Neural cell (in vitro differentiated cells): ENCODE results near the gene CIRBP. TPM values are rescaled to one million over a fixed set of nuclear protein-coding genes. Genes with fewer than 3 reads are reported as not detected.

Experiments
- H2AFZ ChIP-seq: fragments of 200-600, 300-800 bp; sonication (generic), shearing (Covaris generic); 2 replicates; pipeline ENCODE4 v1.6.0; 2014; ENCODE audit warnings: low read depth, mild to moderate bottlenecking, antibody characterized with exemption, low read length, moderate library complexity
- H3F3A ChIP-seq: fragments of 200-600 bp; shearing (Covaris generic); 2 replicates; pipeline ENCODE4 v1.6.1; 2016; ENCODE audit warnings: mild to moderate bottlenecking, moderate library complexity, mixed read lengths, antibody characterized with exemption, low read length; ENCODE audit not compliant: insufficient read depth, poor library complexity, severe bottlenecking
- H3K27ac ChIP-seq: fragments of 200-600, 300-800 bp; sonication (generic), shearing (Covaris generic); 2 replicates; pipeline ENCODE4 v1.5.1; 2014; ENCODE audit warnings: mild to moderate bottlenecking, low read length, moderate library complexity
- H3K27me3 ChIP-seq: fragments of 300-800, 200-600 bp; sonication (generic), shearing (Covaris generic); 2 replicates; pipeline ENCODE4 v1.6.0; 2014; ENCODE audit warnings: mild to moderate bottlenecking, low read depth, low read length, moderate library complexity; ENCODE audit not compliant: insufficient read depth
- H3K36me3 ChIP-seq: fragments of 300-800, 200-600 bp; sonication (generic), shearing (Covaris generic); 2 replicates; pipeline ENCODE4 v1.5.1; 2014; ENCODE audit warnings: mild to moderate bottlenecking, antibody characterized with exemption, low read length, moderate library complexity; ENCODE audit not compliant: insufficient read depth
- H3K4me2 ChIP-seq: fragments of 300-800, 200-600 bp; sonication (generic), shearing (Covaris generic); 2 replicates; pipeline ENCODE4 v1.6.0; 2014; ENCODE audit warnings: mild to moderate bottlenecking, low read length
- H3K4me3 ChIP-seq: fragments of 300-800, 200-600 bp; sonication (generic), shearing (Covaris generic); 2 replicates; pipeline ENCODE4 v1.5.1; 2014; ENCODE audit warnings: mild to moderate bottlenecking, low read length, moderate library complexity
- H3K79me2 ChIP-seq: fragments of 200-600 bp; shearing (Covaris generic); replicated peaks from 2 replicates; pipeline ENCODE4 v1.6.0; 2014; ENCODE audit warnings: mild to moderate bottlenecking, low read length, moderate library complexity; ENCODE audit not compliant: insufficient read depth
- H3K9ac ChIP-seq: fragments of 300-800, 200-600 bp; sonication (generic), shearing (Covaris generic); 2 replicates; pipeline ENCODE4 v1.6.1; 2016; ENCODE audit warnings: mild to moderate bottlenecking, low read length, mixed read lengths
- H3K9me2 ChIP-seq: fragments of 200-600 bp; shearing (Covaris generic); 2 replicates; pipeline ENCODE4 v1.6.1; 2016; ENCODE audit warnings: mild to moderate bottlenecking, low read length, mixed read lengths; ENCODE audit not compliant: insufficient read depth
- H3K9me3 ChIP-seq: fragments of 200-600, 300-800 bp; sonication (generic), shearing (Covaris generic); 2 replicates; pipeline ENCODE4 v1.6.1; 2016; ENCODE audit warnings: mild to moderate bottlenecking, mixed run types, low read length, moderate library complexity, mixed read lengths
- H4K20me1 ChIP-seq: fragments of 200-600 bp; shearing (Covaris generic); 2 replicates; pipeline ENCODE4 v1.6.1; 2016; ENCODE audit warnings: mild to moderate bottlenecking, mixed run types; ENCODE audit not compliant: insufficient read depth
- CTCF ChIP-seq: fragments of 450-650 bp; IDR thresholded peaks from 2 replicates; pipeline ENCODE4 v1.5.1; 2014; ENCODE audit warnings: antibody characterized with exemption, mild to moderate bottlenecking, moderate library complexity; ENCODE audit not compliant: poor library complexity, severe bottlenecking
- EP300 ChIP-seq: fragments of 450-650 bp; conservative IDR thresholded peaks from 2 replicates; pipeline ENCODE4 v1.6.1; 2014; ENCODE audit warnings: antibody characterized with exemption, mild to moderate bottlenecking, moderate library complexity; ENCODE audit not compliant: poor library complexity, severe bottlenecking
- EZH2 ChIP-seq: fragments of 200-600, 300-800 bp; shearing (Covaris generic), sonication (generic); IDR thresholded peaks from 2 replicates; pipeline ENCODE4 v1.6.1; 2014; ENCODE audit warnings: antibody characterized with exemption, low read length, borderline replicate concordance, mild to moderate bottlenecking; ENCODE audit not compliant: insufficient read depth, poor library complexity, severe bottlenecking
- MXI1 ChIP-seq: fragments of 450-650 bp; conservative IDR thresholded peaks from 2 replicates; pipeline ENCODE4 v1.6.1; 2014; ENCODE audit warnings: antibody characterized with exemption, mild to moderate bottlenecking; ENCODE audit not compliant: poor library complexity, severe bottlenecking
- RAD21 ChIP-seq: fragments of 450-650 bp; conservative IDR thresholded peaks from 2 replicates; pipeline ENCODE4 v1.6.1; 2014; ENCODE audit warnings: antibody characterized with exemption, mild to moderate bottlenecking, moderate library complexity
- TAF1 ChIP-seq: IDR thresholded peaks from 2 replicates; pipeline ENCODE4 v1.6.1; 2012; ENCODE audit warnings: low read depth
- polyA plus RNA-seq: library from polyadenylated mRNA; depleted of rRNA; stranded (reverse); fragments of >200 nt; gene quantifications from 2 replicates; pipeline ENCODE4 v1.2.3, GENCODE V29; 2014
- TF ChIP-seq, protein P1 (sequence below): IDR thresholded peaks from 2 replicates; pipeline ENCODE4 v1.6.1; 2012; ENCODE audit warnings: borderline replicate concordance

CIRBP gene
- polyA plus RNA-seq, 1 donor from 2014 or later, result 1,663 TPM

DNA sequence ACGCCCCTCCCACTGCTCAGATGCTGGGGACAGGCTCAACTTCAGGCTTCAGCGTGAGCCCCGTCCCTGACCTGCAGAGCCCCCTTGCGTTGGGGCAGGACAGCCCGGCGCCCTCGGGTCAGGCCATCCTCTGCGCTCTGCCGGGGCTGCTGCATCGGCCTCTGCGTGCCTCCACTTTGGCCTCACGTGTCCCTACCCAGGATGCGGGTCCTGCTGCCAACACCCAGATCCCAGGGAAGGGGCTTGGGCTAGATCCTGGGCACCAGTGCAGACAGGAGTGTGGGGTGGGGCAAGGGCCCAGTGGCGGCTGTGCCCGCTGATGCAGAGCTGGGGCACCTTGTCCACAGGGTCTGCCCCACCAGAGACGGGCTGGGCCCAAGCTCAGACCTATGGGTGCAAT lies 44.3 kb upstream of the CIRBP start:
- Histone ChIP-seq H4K20me1 (no peaks in the 10 kb centered on the region), H3K27ac (no peak overlapping the region), H3K4me2 (no peak overlapping the region), H3F3A (no peaks in the 10 kb centered on the region), H3K4me3 (no peak overlapping the region), H2AFZ (no peak overlapping the region), H3K27me3 (no peaks in the 10 kb centered on the region), H3K79me2 (no peaks in the 10 kb centered on the region), H3K9me2 (no peaks in the 10 kb centered on the region), H3K36me3 (no peaks in the 10 kb centered on the region), H3K9ac (no peak overlapping the region), H3K9me3 (no peaks in the 10 kb centered on the region)
- TF ChIP-seq CTCF (no peak), RAD21 (no peak), MXI1 (no peak), EP300 (no peak), TAF1 (no peak)
- TF ChIP-seq, protein P1, sequence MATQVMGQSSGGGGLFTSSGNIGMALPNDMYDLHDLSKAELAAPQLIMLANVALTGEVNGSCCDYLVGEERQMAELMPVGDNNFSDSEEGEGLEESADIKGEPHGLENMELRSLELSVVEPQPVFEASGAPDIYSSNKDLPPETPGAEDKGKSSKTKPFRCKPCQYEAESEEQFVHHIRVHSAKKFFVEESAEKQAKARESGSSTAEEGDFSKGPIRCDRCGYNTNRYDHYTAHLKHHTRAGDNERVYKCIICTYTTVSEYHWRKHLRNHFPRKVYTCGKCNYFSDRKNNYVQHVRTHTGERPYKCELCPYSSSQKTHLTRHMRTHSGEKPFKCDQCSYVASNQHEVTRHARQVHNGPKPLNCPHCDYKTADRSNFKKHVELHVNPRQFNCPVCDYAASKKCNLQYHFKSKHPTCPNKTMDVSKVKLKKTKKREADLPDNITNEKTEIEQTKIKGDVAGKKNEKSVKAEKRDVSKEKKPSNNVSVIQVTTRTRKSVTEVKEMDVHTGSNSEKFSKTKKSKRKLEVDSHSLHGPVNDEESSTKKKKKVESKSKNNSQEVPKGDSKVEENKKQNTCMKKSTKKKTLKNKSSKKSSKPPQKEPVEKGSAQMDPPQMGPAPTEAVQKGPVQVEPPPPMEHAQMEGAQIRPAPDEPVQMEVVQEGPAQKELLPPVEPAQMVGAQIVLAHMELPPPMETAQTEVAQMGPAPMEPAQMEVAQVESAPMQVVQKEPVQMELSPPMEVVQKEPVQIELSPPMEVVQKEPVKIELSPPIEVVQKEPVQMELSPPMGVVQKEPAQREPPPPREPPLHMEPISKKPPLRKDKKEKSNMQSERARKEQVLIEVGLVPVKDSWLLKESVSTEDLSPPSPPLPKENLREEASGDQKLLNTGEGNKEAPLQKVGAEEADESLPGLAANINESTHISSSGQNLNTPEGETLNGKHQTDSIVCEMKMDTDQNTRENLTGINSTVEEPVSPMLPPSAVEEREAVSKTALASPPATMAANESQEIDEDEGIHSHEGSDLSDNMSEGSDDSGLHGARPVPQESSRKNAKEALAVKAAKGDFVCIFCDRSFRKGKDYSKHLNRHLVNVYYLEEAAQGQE, result no peak

DNA sequence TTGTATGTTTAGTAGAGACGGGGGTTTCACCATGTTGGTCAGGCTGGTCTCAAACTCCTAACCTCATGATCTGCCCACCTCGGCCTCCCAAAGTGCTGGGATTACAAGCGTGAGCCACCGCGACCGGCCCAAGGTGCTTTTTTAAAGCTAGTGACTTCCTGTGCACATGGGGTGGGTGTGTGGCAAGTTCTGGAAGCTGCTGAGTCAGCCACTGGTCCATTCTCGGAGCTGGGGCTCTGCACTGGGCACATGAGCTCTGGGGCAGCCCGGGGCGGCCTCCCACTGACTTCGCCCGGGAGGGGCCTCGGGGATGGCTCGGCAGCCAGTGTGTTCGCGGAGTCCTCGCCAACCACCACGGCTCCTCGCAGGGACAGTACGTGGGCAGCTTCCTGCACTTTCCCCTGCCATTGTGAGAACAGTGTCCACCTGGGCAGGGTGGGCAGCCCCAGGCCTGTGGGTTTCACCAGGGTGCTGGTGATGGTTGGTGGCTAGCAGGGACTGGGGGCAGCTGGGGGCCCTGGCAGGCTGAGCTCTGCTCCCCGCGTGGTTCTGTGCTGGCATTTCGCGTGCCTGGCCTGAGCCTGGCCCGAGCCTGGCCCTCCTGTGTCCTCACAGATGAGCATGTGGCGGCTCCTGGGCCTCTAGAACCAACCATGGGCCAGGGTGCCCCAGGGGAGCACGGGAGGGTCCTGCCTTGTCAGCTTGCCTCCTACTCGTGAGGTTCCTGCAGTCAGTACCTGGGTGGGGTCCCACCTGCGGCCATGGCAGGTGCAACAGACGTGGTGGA lies 43.5 kb upstream of the CIRBP start:
- H3K36me3 ChIP-seq, result no peaks in the 10 kb centered on the region
- H3K27ac ChIP-seq, result no peak overlapping the region
- no peak overlapping the region for H3K4me2 ChIP-seq
- TF ChIP-seq EP300 (no peak), MXI1 (no peak), TAF1 (no peak), EZH2 (no peak)
- H3K79me2 ChIP-seq, result no peaks in the 10 kb centered on the region
- no peak overlapping the region for H3K9ac ChIP-seq
- H3F3A ChIP-seq, result no peaks in the 10 kb centered on the region
- H3K4me3 ChIP-seq, result no peak overlapping the region
- H3K9me2 ChIP-seq, result no peaks in the 10 kb centered on the region
- H2AFZ ChIP-seq, result no peak overlapping the region
- no peaks in the 10 kb centered on the region for H3K9me3 ChIP-seq
- no peaks in the 10 kb centered on the region for H3K27me3 ChIP-seq
- no peaks in the 10 kb centered on the region for H4K20me1 ChIP-seq

DNA sequence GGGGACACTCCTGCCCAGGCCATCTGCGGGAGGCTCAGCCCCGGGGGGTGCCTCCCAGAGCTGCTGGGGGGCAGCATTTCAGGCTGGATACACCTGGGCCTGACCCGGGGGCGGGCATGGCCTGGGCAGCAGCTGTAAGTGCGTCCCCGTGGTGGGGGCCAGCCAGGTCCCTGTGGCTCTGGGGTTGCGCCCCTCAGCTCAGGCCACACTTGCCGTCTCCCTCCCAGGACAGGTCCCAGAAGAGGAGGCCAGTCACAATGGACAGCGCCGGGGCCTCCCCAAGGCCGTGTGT lies 43.0 kb upstream of the CIRBP start:
- H2AFZ ChIP-seq, result no peak overlapping the region
- H3K4me2 ChIP-seq, result no peak overlapping the region
- no peaks in the 10 kb centered on the region for H3K9me3 ChIP-seq
- H4K20me1 ChIP-seq, result no peaks in the 10 kb centered on the region
- no peak overlapping the region for H3K4me3 ChIP-seq
- TF ChIP-seq RAD21 (no peak), EZH2 (no peak)
- H3K27ac ChIP-seq, result no peak overlapping the region
- no peaks in the 10 kb centered on the region for H3K79me2 ChIP-seq
- no peaks in the 10 kb centered on the region for H3F3A ChIP-seq
- H3K9ac ChIP-seq, result no peak overlapping the region
- no peaks in the 10 kb centered on the region for H3K36me3 ChIP-seq
- no peaks in the 10 kb centered on the region for H3K9me2 ChIP-seq
- no peaks in the 10 kb centered on the region for H3K27me3 ChIP-seq
